HG02759 (cell line): ENCODE results near the gene ASTN2.

ENCODE experiments used
- ATAC-seq: cut with Tn5 transposase; IDR thresholded peaks from one replicate; pipeline ENCODE4 v1.9.1; 2021; ENCODE audit warnings: mild to moderate bottlenecking, moderate library complexity; ENCODE audit not compliant: unreplicated experiment

ASTN2 gene

DNA sequence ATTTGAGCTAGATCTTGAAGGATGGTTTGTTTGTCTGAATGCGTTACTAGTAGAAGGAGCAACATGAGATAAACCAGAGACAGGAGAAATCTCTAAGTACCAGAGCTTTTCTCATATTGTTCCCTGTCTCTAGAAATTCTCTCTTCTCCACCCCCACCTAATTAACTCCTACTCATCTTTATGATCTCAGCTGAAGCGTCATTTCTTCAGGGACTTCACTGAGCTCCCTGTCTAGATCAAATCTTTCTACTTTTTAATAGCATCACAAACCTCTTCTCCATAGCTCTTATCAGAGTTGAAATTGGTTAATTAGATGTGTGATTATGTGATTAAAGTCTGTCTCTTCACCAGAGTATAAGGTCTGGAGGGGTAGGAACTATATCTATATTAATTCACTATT lies 1035.0 kb downstream of the ASTN2 start:
- ATAC-seq, result no peak

DNA sequence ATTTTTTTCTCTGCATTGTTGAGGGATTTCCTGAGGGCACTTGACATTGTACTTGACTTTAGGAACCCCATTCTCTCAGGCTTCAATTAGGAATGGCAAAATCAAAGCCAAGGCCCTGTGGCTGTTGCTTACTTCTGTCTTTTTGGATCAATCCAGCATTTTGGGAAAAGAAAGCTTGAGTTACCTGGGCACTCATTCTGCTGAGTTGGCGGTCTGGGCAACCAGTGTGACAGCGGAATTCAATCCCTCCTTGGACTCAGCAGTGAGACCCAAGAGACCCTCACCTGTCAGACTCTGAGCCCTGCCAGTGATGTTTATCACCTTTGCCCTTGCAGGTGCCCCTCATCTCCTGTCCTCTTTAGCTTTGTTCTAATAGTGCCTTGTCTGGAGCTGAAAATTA lies 1036.0 kb downstream of the ASTN2 start:
- ATAC-seq, result no peak

DNA sequence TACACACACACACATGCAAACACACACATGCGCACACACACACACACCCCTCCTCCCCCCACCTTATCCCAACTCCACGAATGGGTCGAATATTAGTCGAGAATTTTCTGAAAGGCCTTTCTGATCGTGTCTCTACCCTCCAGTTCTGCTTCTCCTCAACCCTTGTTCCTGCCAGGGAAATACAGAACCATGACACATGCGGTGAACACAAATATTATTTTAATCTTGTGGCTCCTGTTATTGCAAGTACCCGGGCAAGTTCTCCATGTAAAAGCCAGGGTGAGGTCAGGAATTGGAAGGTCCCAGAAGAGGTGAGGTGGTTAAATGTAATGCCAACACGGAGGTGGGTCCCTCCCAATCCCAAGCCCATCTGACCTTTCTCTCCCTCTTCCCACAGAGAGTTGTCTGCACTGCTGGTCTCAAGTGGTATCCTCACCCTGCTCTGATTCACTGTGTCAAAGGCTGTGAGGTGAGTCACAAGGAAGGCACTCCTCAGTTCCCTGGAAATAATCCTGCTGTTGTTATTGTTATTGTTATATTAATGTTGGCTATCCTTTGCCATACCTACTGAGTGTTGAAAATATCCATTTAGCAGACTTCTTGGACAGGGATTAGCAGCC lies 1037.6 kb downstream of the ASTN2 start:
- no peak for ATAC-seq
